Measurements from ENCODE around the gene CCDC92. TPM values are rescaled to one million over a fixed set of nuclear protein-coding genes. Genes with fewer than 3 reads are reported as not detected.

The CCDC92 gene
- total RNA-seq, 1 donor from 2014 or later, result 38.9 TPM

DNA sequence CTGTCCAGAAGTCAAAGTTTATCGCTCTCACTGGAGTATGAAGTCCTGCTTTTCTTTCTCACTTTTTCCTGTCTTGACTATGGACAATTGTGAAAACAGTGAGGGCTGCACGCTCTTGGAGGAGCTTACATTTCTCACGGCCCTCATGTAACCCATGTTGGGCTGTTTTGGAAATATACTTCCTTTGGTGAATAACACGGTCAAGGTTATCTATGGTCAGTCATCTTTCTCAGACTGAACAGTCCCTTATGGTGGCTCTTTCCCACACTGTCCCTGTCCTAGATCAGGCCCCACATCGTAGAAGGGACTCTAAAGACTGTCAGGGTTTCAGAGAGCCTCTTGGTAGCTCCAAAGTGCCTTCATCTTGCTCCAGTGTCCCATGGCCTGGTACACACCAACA is 7.2 kb downstream of the CCDC92 start:
- no peak for FAIRE-seq

DNA sequence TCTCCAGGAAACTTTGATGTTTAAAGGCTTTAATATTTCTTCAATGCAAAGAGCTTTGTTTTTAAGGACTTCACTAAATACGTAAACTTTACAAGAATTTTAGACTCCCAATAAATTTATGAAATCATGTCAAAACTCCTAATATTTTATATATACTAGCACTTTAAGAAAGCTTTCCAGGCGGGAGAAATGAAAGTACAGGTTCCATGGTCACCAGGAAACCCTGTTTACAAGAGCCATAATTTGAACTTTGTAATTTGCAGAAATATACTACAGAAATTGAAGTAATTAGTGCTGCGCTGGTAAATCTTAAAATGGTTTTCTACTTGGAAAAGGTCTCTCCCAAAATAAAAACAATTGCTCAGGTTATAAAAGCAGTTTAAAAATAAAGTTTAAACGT is 8.8 kb downstream of the CCDC92 start:
- Histone ChIP-seq H4K20me1 (ENCODE audit: insufficient read depth, low read length) (peaks cover 80% of the 10 kb centered on the region), H3K9ac (ENCODE audit: low read length) (no peak overlapping the region), H2AFZ (ENCODE audit: low read depth, low read length) (no peak overlapping the region), H3K27me3 (ENCODE audit: insufficient read depth, low read length) (no peaks in the 10 kb centered on the region), H3K27ac (ENCODE audit: low read depth, low read length) (no peak overlapping the region), H3K4me2 (ENCODE audit: low read length) (no peak overlapping the region), H3K36me3 (ENCODE audit: insufficient read depth, low read length) (no peaks in the 10 kb centered on the region), H3K9me3 (ENCODE audit: insufficient read depth, low read depth, low read length) (no peaks in the 10 kb centered on the region), H3K4me3 (ENCODE audit: insufficient read depth, low read depth, low read length) (no peak overlapping the region), H3K4me1 (ENCODE audit: insufficient read depth, low read length) (peaks cover 17% of the 10 kb centered on the region), H3K79me2 (ENCODE audit: insufficient read depth, low read length) (peaks cover 51% of the 10 kb centered on the region)
- Mint-ChIP-seq H3K27ac (ENCODE audit: unreplicated experiment) (no peak overlapping the region), H3K4me3 (ENCODE audit: unreplicated experiment) (no peak overlapping the region), H3K27me3 (ENCODE audit: low read depth, unreplicated experiment) (no peaks in the 10 kb centered on the region), H3K4me1 (ENCODE audit: low read depth, unreplicated experiment) (peaks cover 19% of the 10 kb centered on the region), H3K36me3 (ENCODE audit: low read depth, unreplicated experiment) (peaks cover 23% of the 10 kb centered on the region), H3K9me3 (ENCODE audit: unreplicated experiment) (no peaks in the 10 kb centered on the region)
- FAIRE-seq, result no peak
- TF ChIP-seq, protein P1, sequence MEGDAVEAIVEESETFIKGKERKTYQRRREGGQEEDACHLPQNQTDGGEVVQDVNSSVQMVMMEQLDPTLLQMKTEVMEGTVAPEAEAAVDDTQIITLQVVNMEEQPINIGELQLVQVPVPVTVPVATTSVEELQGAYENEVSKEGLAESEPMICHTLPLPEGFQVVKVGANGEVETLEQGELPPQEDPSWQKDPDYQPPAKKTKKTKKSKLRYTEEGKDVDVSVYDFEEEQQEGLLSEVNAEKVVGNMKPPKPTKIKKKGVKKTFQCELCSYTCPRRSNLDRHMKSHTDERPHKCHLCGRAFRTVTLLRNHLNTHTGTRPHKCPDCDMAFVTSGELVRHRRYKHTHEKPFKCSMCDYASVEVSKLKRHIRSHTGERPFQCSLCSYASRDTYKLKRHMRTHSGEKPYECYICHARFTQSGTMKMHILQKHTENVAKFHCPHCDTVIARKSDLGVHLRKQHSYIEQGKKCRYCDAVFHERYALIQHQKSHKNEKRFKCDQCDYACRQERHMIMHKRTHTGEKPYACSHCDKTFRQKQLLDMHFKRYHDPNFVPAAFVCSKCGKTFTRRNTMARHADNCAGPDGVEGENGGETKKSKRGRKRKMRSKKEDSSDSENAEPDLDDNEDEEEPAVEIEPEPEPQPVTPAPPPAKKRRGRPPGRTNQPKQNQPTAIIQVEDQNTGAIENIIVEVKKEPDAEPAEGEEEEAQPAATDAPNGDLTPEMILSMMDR (IDR thresholded peaks at IDR 0.05; ENCODE audit: insufficient read depth, low read depth, low read length), result no peak
- no peak for TF ChIP-seq EZH2 (IDR thresholded peaks at IDR 0.05; ENCODE audit: insufficient read depth, low read length)
- no peak for DNase-seq (ENCODE audit: low read depth)

More for the DNA sequence above, 7.2 kb downstream of the CCDC92 start:
- no peak for DNase-seq (ENCODE audit: low read depth)
- no peak overlapping the region for H3K27ac ChIP-seq (ENCODE audit: low read depth, low read length)
- peaks cover 72% of the 10 kb centered on the region for H4K20me1 ChIP-seq (ENCODE audit: insufficient read depth, low read length)
- H3K4me2 ChIP-seq (ENCODE audit: low read length), result no peak overlapping the region
- no peaks in the 10 kb centered on the region for H3K27me3 ChIP-seq (ENCODE audit: insufficient read depth, low read length)
- peaks cover 4% of the 10 kb centered on the region for H3K27me3 Mint-ChIP-seq (ENCODE audit: low read depth, unreplicated experiment)
- no peaks in the 10 kb centered on the region for H3K9me3 Mint-ChIP-seq (ENCODE audit: unreplicated experiment)
- no peaks in the 10 kb centered on the region for H3K36me3 ChIP-seq (ENCODE audit: insufficient read depth, low read length)
- no peak overlapping the region for H3K9ac ChIP-seq (ENCODE audit: low read length)
- H3K9me3 ChIP-seq (ENCODE audit: insufficient read depth, low read depth, low read length), result no peaks in the 10 kb centered on the region
- peaks cover 29% of the 10 kb centered on the region for H3K4me1 ChIP-seq (ENCODE audit: insufficient read depth, low read length)
- H2AFZ ChIP-seq (ENCODE audit: low read depth, low read length), result no peak overlapping the region
- H3K4me3 ChIP-seq (ENCODE audit: insufficient read depth, low read depth, low read length), result no peak overlapping the region
- H3K4me3 Mint-ChIP-seq (ENCODE audit: unreplicated experiment), result no peak overlapping the region
- peaks cover 60% of the 10 kb centered on the region for H3K79me2 ChIP-seq (ENCODE audit: insufficient read depth, low read length)
- TF ChIP-seq, protein P1 (IDR thresholded peaks at IDR 0.05; ENCODE audit: insufficient read depth, low read depth, low read length), result no peak
- no peak for TF ChIP-seq EZH2 (IDR thresholded peaks at IDR 0.05; ENCODE audit: insufficient read depth, low read length)
- H3K27ac Mint-ChIP-seq (ENCODE audit: unreplicated experiment), result no peak overlapping the region
- H3K4me1 Mint-ChIP-seq (ENCODE audit: low read depth, unreplicated experiment), result peaks cover 22% of the 10 kb centered on the region
- H3K36me3 Mint-ChIP-seq (ENCODE audit: low read depth, unreplicated experiment), result peaks cover 19% of the 10 kb centered on the region

DNA sequence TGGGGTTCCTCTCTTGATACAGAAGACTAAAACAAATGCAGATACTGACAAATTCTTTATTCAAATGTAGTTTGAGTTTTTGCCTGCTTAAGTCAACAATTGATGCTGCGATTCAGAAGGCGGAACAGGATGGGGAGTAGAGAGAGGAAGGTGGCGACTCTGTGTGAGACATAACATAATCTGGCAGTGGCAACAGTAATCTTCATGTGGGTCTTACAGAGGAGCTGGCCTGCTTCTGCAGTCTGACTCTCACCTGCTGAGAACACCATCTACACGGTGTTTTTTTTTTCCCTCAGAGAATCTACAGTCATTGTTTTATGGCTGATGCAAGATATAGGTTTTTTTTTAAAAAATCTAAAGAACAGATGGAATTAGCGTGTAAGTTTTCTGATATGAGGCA is 10.1 kb downstream of the CCDC92 start:
- Histone ChIP-seq H3K27ac (ENCODE audit: low read depth, low read length) (no peak overlapping the region), H3K9ac (ENCODE audit: low read length) (no peak overlapping the region), H3K79me2 (ENCODE audit: insufficient read depth, low read length) (peaks cover 40% of the 10 kb centered on the region), H3K4me1 (ENCODE audit: insufficient read depth, low read length) (peaks cover 12% of the 10 kb centered on the region), H4K20me1 (ENCODE audit: insufficient read depth, low read length) (peaks cover 74% of the 10 kb centered on the region), H3K36me3 (ENCODE audit: insufficient read depth, low read length) (no peaks in the 10 kb centered on the region), H3K9me3 (ENCODE audit: insufficient read depth, low read depth, low read length) (no peaks in the 10 kb centered on the region), H3K4me2 (ENCODE audit: low read length) (no peak overlapping the region), H3K4me3 (ENCODE audit: insufficient read depth, low read depth, low read length) (no peak overlapping the region), H3K27me3 (ENCODE audit: insufficient read depth, low read length) (no peaks in the 10 kb centered on the region), H2AFZ (ENCODE audit: low read depth, low read length) (no peak overlapping the region)
- Mint-ChIP-seq H3K27me3 (ENCODE audit: low read depth, unreplicated experiment) (no peaks in the 10 kb centered on the region), H3K4me1 (ENCODE audit: low read depth, unreplicated experiment) (peaks cover 15% of the 10 kb centered on the region), H3K36me3 (ENCODE audit: low read depth, unreplicated experiment) (peaks cover 16% of the 10 kb centered on the region), H3K4me3 (ENCODE audit: unreplicated experiment) (no peak overlapping the region), H3K9me3 (ENCODE audit: unreplicated experiment) (no peaks in the 10 kb centered on the region), H3K27ac (ENCODE audit: unreplicated experiment) (no peak overlapping the region)
- FAIRE-seq, result no peak
- no peak for DNase-seq (ENCODE audit: low read depth)
- TF ChIP-seq EZH2 (IDR thresholded peaks at IDR 0.05; ENCODE audit: insufficient read depth, low read length), result no peak

Measured in astrocyte (in vitro differentiated cells and primary cell).